ENCODE data around the gene FOXE3. TPM values are rescaled to one million over a fixed set of nuclear protein-coding genes. Genes with fewer than 3 reads are reported as not detected.

FOXE3 gene
- 0.05 TPM for total RNA-seq
- 0.39 TPM for polyA plus RNA-seq
- long read RNA-seq, donor 1 = 0 reads
- long read RNA-seq, donor 2 = 0 reads
- long read RNA-seq, donor 3 = 0 reads
- long read RNA-seq, donor 4 = 0 reads
- long read RNA-seq, donor 5, partial matches to known transcripts = 0 of 1 reads
- long read RNA-seq, donor 5, other reads (novel, unspliced or antisense) = 0 of 1 reads
- long read RNA-seq, donor 6 = 0 reads
- long read RNA-seq, donor 7, partial matches to known transcripts = 0 of 1 reads
- long read RNA-seq, donor 7, other reads (novel, unspliced or antisense) = 0 of 1 reads
- long read RNA-seq, donor 8 = 0 reads
- long read RNA-seq, donor 9 = 0 reads
- long read RNA-seq, donor 10 = 0 reads

DNA sequence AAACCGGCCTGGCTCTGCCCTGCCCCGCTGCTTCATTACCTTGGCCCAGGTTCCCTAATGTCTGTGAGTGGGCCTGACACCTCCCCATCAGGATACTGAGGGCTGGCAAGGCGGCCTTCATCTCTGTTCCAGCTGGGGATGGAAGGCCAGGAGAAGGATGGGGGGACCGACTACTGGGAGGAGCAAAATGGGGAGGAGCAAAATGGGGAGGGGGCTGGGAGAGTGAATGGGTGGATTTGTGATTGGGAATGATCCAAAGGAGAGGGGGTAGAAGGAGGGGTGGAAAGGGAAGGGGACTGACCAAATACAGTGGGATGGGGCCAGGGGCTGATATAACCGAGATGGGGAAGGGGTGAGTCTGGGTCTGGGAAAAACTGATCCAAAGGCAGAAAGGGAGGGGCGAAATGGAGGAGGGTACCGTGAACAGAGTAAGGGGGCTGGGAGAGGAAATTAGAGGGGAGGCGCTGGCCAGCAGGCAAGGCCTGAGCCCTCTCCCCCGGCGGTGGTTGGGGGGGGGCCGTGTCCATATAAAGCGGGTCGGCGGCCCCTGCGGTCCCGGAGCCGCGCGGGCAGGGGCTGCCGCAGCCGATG is at the start of gene FOXE3:
FOXE3 (plus strand) TSS at position 558 of the 591 bp plus-strand sequence; CDS start at position 589, 31 bp downstream.
- Histone ChIP-seq H3K4me3 (ENCODE audit: low read length in 2 of 2) (peak within 1 kb of the TSS in 1 of 2 donors; percentile 16), H3K27me3 (ENCODE audit: control insufficient read depth in 2 of 2, insufficient read depth in 1 of 2, low read length in 1 of 2) (peaks cover 53 to 91% of the 10 kb centered on the region in 2 donors), H3K9me3 (ENCODE audit: control insufficient read depth in 2 of 2, insufficient read depth in 1 of 2, low read length in 1 of 2) (no peaks in the 10 kb centered on the region)

DNA sequence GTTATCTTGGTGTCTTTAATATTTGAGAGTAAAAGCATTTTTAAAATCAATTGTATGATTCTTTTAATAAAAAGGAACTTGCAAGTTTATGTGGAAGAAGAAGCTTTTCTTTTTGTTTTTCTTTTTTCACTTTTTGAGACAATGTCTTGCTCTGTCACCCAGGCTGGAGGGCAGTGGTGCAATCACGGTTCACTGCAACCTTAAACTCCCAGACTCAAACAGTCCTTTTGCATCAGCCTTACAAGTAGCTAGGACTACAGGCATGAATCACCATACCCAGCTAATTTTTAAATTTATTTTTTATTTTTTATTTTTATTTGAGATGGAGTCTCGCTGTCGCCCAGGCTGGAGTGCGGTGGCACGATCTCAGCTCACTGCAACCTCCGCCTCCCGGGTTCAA is 48.4 kb upstream of the FOXE3 start:
- 89% methylated on average over 7 of the region's 7 CpGs for WGBS
- peaks cover 16 to 23% of the 10 kb centered on the region in 2 donors for H3K36me3 ChIP-seq (ENCODE audit: control insufficient read depth in 2 of 2, insufficient read depth in 2 of 2, low read length in 1 of 2)
- no peaks in the 10 kb centered on the region for H3K27me3 ChIP-seq (ENCODE audit: control insufficient read depth in 2 of 2, insufficient read depth in 1 of 2, low read length in 1 of 2)
- DNase-seq (ENCODE audit: low read depth in 6 of 9, low spot score in 9 of 9) = no peak
- no peak overlapping the region for H3K27ac ChIP-seq (ENCODE audit: low read depth in 1 of 2, low read length in 1 of 2)
- H3K9me3 ChIP-seq (ENCODE audit: control insufficient read depth in 2 of 2, insufficient read depth in 1 of 2, low read length in 1 of 2) = no peaks in the 10 kb centered on the region
- no peak overlapping the region for H3K4me3 ChIP-seq (ENCODE audit: low read length in 2 of 2)
- H3K4me1 ChIP-seq (ENCODE audit: control insufficient read depth in 2 of 2, insufficient read depth in 2 of 2, low read length in 2 of 2) = no peaks in the 10 kb centered on the region

More for the DNA sequence above, at the start of gene FOXE3:
- Histone ChIP-seq H3K4me1 (ENCODE audit: control insufficient read depth in 2 of 2, insufficient read depth in 2 of 2, low read length in 2 of 2) (peaks cover 0 to 3% of the 10 kb centered on the region in 2 donors), H3K36me3 (ENCODE audit: control insufficient read depth in 2 of 2, insufficient read depth in 2 of 2, low read length in 1 of 2) (no peaks in the 10 kb centered on the region), H3K27ac (ENCODE audit: low read depth in 1 of 2, low read length in 1 of 2) (no peak within 1 kb of the TSS)
- 38% methylated on average over 21 of the region's 21 CpGs for WGBS
- DNase-seq (ENCODE audit: low read depth in 6 of 9, low spot score in 9 of 9) = no peak

DNA sequence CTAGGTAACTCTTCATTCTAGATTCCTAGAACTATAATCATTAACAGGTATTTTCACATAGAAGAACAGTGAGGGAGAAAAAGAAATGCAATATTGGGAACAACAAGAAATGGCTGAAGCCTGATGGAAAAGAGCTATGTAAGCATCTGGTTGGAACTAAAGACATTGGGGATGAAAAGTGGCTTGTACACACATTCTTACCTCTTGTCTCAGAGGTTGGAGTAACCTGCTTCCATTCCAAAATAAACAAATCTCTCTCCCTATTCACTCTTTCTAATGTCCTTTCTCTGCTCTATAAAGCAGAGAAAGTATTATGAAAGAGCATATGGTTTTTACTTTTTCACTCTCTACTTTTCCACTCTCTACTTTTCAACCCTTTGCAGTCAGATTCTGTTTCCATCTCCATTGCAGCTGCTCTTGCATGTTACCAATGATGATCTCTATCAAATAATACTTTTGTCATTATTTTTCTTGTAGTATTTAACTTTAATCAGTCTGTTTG is 45.0 kb upstream of the FOXE3 start:
- DNase-seq (ENCODE audit: low read depth in 6 of 9, low spot score in 9 of 9) = no peak
- Histone ChIP-seq H3K4me3 (ENCODE audit: low read length in 2 of 2) (no peak overlapping the region), H3K9me3 (ENCODE audit: control insufficient read depth in 2 of 2, insufficient read depth in 1 of 2, low read length in 1 of 2) (no peaks in the 10 kb centered on the region), H3K27ac (ENCODE audit: low read depth in 1 of 2, low read length in 1 of 2) (no peak overlapping the region), H3K27me3 (ENCODE audit: control insufficient read depth in 2 of 2, insufficient read depth in 1 of 2, low read length in 1 of 2) (no peaks in the 10 kb centered on the region), H3K36me3 (ENCODE audit: control insufficient read depth in 2 of 2, insufficient read depth in 2 of 2, low read length in 1 of 2) (peaks cover 16 to 42% of the 10 kb centered on the region in 2 donors), H3K4me1 (ENCODE audit: control insufficient read depth in 2 of 2, insufficient read depth in 2 of 2, low read length in 2 of 2) (no peaks in the 10 kb centered on the region)

DNA sequence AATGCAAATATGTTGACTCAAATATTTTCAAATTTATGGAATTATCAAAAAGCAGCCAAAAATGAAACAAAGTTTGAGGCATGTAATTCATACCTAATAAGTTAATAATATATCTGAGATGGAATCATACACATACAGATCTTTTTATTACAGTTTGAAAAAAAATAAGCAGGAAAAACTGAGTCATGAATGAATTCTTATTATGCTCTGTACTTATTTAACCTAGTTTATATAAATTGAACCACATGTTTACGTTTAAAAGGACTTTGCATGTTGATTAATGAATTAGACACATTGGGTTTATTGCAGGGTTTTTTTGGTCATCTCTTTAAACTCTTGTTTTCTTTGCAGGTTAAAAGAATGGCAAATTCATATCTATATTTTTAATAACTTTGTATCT is 41.6 kb upstream of the FOXE3 start:
- Histone ChIP-seq H3K4me1 (ENCODE audit: control insufficient read depth in 2 of 2, insufficient read depth in 2 of 2, low read length in 2 of 2) (no peaks in the 10 kb centered on the region), H3K27me3 (ENCODE audit: control insufficient read depth in 2 of 2, insufficient read depth in 1 of 2, low read length in 1 of 2) (no peaks in the 10 kb centered on the region), H3K4me3 (ENCODE audit: low read length in 2 of 2) (no peak overlapping the region), H3K9me3 (ENCODE audit: control insufficient read depth in 2 of 2, insufficient read depth in 1 of 2, low read length in 1 of 2) (no peaks in the 10 kb centered on the region), H3K36me3 (ENCODE audit: control insufficient read depth in 2 of 2, insufficient read depth in 2 of 2, low read length in 1 of 2) (peaks cover 6 to 36% of the 10 kb centered on the region in 2 donors), H3K27ac (ENCODE audit: low read depth in 1 of 2, low read length in 1 of 2) (no peak overlapping the region)
- 97% methylated on average over 1 of the region's 1 CpG for WGBS
- DNase-seq (ENCODE audit: low read depth in 6 of 9, low spot score in 9 of 9) = no peak

DNA sequence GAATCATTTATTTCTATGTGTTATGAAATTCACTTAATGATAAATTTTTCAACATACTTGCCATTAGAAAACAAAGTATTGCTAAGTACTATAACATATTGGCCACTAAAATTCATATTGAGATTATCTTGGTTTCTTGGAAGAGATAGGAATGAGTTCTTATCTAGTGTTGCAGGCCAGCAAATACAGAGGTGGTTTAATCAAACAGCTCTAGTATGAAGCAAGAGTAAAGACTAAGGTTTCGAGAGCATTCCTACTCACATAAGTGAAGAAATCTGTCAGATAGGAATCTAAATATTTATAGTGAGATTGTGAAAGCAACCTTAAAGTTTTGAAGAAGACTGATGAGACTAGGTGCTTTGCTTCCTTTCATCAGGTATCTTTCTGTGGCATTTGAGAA is 37.9 kb upstream of the FOXE3 start:
- Histone ChIP-seq H3K9me3 (ENCODE audit: control insufficient read depth in 2 of 2, insufficient read depth in 1 of 2, low read length in 1 of 2) (no peaks in the 10 kb centered on the region), H3K27me3 (ENCODE audit: control insufficient read depth in 2 of 2, insufficient read depth in 1 of 2, low read length in 1 of 2) (no peaks in the 10 kb centered on the region), H3K4me1 (ENCODE audit: control insufficient read depth in 2 of 2, insufficient read depth in 2 of 2, low read length in 2 of 2) (no peaks in the 10 kb centered on the region), H3K27ac (ENCODE audit: low read depth in 1 of 2, low read length in 1 of 2) (no peak overlapping the region), H3K36me3 (ENCODE audit: control insufficient read depth in 2 of 2, insufficient read depth in 2 of 2, low read length in 1 of 2) (peaks cover 0 to 30% of the 10 kb centered on the region in 2 donors), H3K4me3 (ENCODE audit: low read length in 2 of 2) (no peak overlapping the region)
- DNase-seq (ENCODE audit: low read depth in 6 of 9, low spot score in 9 of 9) = no peak
- 99% methylated on average over 1 of the region's 1 CpG for WGBS

DNA sequence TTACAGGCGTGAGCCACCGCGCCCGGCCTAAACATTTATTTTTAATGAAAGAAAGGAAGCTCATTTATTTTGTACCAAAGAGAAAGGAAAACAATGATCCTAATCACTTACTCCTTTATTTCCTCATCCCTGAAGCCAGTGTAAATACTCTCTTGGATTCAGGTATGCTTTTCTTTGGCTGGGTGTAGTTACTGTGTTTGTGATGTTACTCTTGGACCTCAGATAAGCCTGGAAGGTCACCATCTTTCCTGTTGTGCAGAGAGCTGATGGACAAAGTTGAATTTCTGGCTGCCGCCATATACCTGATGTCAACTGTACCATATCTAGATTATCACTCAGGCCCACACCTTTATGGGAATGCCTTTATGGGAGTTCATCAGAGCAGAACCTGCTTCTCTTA is 35.4 kb upstream of the FOXE3 start:
- Histone ChIP-seq H3K4me3 (ENCODE audit: low read length in 2 of 2) (no peak overlapping the region), H3K27ac (ENCODE audit: low read depth in 1 of 2, low read length in 1 of 2) (no peak overlapping the region), H3K27me3 (ENCODE audit: control insufficient read depth in 2 of 2, insufficient read depth in 1 of 2, low read length in 1 of 2) (no peaks in the 10 kb centered on the region), H3K9me3 (ENCODE audit: control insufficient read depth in 2 of 2, insufficient read depth in 1 of 2, low read length in 1 of 2) (no peaks in the 10 kb centered on the region), H3K4me1 (ENCODE audit: control insufficient read depth in 2 of 2, insufficient read depth in 2 of 2, low read length in 2 of 2) (no peaks in the 10 kb centered on the region), H3K36me3 (ENCODE audit: control insufficient read depth in 2 of 2, insufficient read depth in 2 of 2, low read length in 1 of 2) (peaks cover 2 to 12% of the 10 kb centered on the region in 2 donors)
- WGBS = 98% methylated on average over 5 of the region's 5 CpGs
- no peak for DNase-seq (ENCODE audit: low read depth in 6 of 9, low spot score in 9 of 9)

DNA sequence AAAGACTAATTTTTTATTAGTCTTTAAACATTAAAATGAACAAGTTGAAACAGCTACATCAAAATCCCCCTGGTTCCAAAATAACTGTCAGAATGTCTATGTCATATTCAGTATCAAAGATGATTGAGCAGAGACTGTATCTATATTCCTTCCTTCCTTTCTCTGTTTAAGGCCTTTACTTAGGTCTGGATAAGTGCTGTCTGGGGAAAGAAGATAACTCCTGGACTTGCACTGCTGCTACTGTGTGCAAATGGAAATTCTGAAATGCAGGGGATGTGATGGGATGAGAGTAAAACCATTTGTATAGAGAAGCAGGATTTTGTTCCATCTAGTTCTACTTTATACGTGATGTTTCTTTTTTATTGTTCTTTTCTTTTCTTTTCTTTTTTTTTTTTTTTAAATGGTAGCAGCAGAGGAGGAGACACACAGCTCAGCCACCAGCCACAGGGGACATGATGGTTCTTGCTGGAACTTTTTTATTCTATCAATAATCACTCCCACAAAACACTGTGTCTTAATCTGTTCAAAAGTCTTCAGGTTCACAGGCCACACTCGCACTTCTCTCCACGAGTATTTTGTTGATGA is 33.6 kb upstream of the FOXE3 start:
- H3K4me1 ChIP-seq (ENCODE audit: control insufficient read depth in 2 of 2, insufficient read depth in 2 of 2, low read length in 2 of 2) = no peaks in the 10 kb centered on the region
- no peak for DNase-seq (ENCODE audit: low read depth in 6 of 9, low spot score in 9 of 9)
- 97% methylated on average over 3 of the region's 3 CpGs for WGBS

DNA sequence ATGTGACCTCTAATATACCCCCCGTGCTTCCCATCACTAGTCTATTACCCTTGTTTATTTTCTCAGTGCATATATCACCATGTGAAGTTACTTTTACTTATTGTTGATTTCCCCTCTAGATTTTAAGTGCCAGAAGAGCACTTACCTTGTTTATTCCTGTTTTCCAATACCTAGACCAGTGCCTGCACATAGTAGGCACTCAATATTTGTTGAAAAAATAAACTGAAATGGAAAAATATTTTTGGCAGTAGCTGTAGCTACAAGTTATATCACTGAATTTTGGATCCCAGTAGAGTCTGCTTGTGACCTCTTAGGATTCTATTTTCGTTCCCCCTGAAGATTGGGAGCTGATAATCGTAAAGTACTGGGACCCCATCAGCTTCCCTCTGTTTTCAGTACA is 32.0 kb upstream of the FOXE3 start:
- no peak for DNase-seq (ENCODE audit: low read depth in 6 of 9, low spot score in 9 of 9)
- no peak overlapping the region for H3K4me3 ChIP-seq (ENCODE audit: low read length in 2 of 2)
- H3K27me3 ChIP-seq (ENCODE audit: control insufficient read depth in 2 of 2, insufficient read depth in 1 of 2, low read length in 1 of 2) = no peaks in the 10 kb centered on the region
- H3K36me3 ChIP-seq (ENCODE audit: control insufficient read depth in 2 of 2, insufficient read depth in 2 of 2, low read length in 1 of 2) = peaks cover 2 to 9% of the 10 kb centered on the region in 2 donors
- no peak overlapping the region for H3K27ac ChIP-seq (ENCODE audit: low read depth in 1 of 2, low read length in 1 of 2)
- no peaks in the 10 kb centered on the region for H3K9me3 ChIP-seq (ENCODE audit: control insufficient read depth in 2 of 2, insufficient read depth in 1 of 2, low read length in 1 of 2)
- 99% methylated on average over 3 of the region's 3 CpGs for WGBS
- H3K4me1 ChIP-seq (ENCODE audit: control insufficient read depth in 2 of 2, insufficient read depth in 2 of 2, low read length in 2 of 2) = no peaks in the 10 kb centered on the region

More for the DNA sequence above, 33.6 kb upstream of the FOXE3 start:
- Histone ChIP-seq H3K27me3 (ENCODE audit: control insufficient read depth in 2 of 2, insufficient read depth in 1 of 2, low read length in 1 of 2) (no peaks in the 10 kb centered on the region), H3K9me3 (ENCODE audit: control insufficient read depth in 2 of 2, insufficient read depth in 1 of 2, low read length in 1 of 2) (no peaks in the 10 kb centered on the region), H3K27ac (ENCODE audit: low read depth in 1 of 2, low read length in 1 of 2) (no peak overlapping the region), H3K36me3 (ENCODE audit: control insufficient read depth in 2 of 2, insufficient read depth in 2 of 2, low read length in 1 of 2) (peaks cover 2 to 9% of the 10 kb centered on the region in 2 donors), H3K4me3 (ENCODE audit: low read length in 2 of 2) (no peak overlapping the region)

DNA sequence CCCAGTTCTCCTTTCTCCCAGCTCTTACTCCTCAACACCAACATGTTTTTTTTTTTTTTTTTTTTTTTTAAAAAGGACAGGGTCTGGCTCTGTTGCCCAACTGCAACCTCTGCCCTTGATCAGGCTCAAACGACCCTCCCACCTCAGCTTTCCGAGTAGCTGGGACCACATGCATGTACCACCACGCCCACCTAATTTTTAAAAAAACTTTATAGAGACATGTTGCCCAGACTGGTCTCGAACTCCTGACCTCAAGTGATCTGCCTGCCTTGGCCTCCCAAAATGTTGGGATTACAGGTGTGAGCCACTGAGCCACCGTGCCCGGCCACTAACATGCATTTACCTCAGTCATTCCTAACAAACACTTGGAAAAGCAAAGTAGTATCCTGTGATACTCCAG is 31.1 kb upstream of the FOXE3 start:
- 96% methylated on average over 6 of the region's 6 CpGs for WGBS
- no peaks in the 10 kb centered on the region for H3K27me3 ChIP-seq (ENCODE audit: control insufficient read depth in 2 of 2, insufficient read depth in 1 of 2, low read length in 1 of 2)

More for the DNA sequence above, 31.1 kb upstream of the FOXE3 start:
- no peak overlapping the region for H3K4me3 ChIP-seq (ENCODE audit: low read length in 2 of 2)
- no peaks in the 10 kb centered on the region for H3K9me3 ChIP-seq (ENCODE audit: control insufficient read depth in 2 of 2, insufficient read depth in 1 of 2, low read length in 1 of 2)
- no peak for DNase-seq (ENCODE audit: low read depth in 6 of 9, low spot score in 9 of 9)
- H3K4me1 ChIP-seq (ENCODE audit: control insufficient read depth in 2 of 2, insufficient read depth in 2 of 2, low read length in 2 of 2) = no peaks in the 10 kb centered on the region
- H3K27ac ChIP-seq (ENCODE audit: low read depth in 1 of 2, low read length in 1 of 2) = no peak overlapping the region
- H3K36me3 ChIP-seq (ENCODE audit: control insufficient read depth in 2 of 2, insufficient read depth in 2 of 2, low read length in 1 of 2) = peaks cover 2 to 5% of the 10 kb centered on the region in 2 donors

Data from thymus (tissue), 14 donors.